Stimulated activated CD4-positive, alpha-beta T cell treated with anti-CD3 and anti-CD28 coated beads, Interleukin-12 subunit alpha, Interleukin-12 subunit beta, amount 100 ng/mL, for 48 hours (primary cell): ENCODE measurements around the gene PRM2.
A peak's percentile ranks its signal among the peaks of the same experiment; 100 is the strongest.

Source experiments
- DNase-seq, 3 donors: peaks; one replicate each; pipeline ENCODE4 v3.0.0-alpha.2; 2020; ENCODE audit warnings: low read depth in 2 of 3, low spot score in 1 of 3

The PRM2 gene

GRCh38 chr16:11264155-11264832 is 12.0 kb downstream of the PRM2 start:
- no peak for DNase-seq

DNA sequence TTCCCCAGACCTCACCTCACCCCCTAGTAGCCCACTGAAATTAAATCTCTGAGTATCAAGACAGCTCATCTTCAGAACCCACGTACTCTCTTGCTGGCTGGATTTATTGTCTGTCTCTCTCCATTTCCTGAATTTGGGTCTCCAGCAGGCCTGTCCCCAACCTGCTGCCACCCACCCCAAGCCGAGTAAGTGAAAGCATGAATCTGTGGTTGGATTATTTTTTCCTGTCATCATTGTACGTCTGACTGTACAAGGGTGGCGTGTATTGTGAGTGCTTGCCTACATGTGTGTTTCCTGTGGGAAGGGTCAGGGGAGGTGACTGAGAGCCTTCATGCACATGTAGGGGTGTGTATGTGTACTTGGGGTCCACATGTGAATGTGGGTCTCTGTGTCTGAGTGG is 12.5 kb downstream of the PRM2 start:
- DNase-seq: peak in 2 of 3 donors; percentile 64 to 66

- DNase-seq: no peak
Measured at GRCh38 chr16:11262915-11263314, 13.4 kb downstream of the PRM2 start.

GRCh38 chr16:11260596-11260966 is 15.7 kb downstream of the PRM2 start:
- DNase-seq: no peak

DNA sequence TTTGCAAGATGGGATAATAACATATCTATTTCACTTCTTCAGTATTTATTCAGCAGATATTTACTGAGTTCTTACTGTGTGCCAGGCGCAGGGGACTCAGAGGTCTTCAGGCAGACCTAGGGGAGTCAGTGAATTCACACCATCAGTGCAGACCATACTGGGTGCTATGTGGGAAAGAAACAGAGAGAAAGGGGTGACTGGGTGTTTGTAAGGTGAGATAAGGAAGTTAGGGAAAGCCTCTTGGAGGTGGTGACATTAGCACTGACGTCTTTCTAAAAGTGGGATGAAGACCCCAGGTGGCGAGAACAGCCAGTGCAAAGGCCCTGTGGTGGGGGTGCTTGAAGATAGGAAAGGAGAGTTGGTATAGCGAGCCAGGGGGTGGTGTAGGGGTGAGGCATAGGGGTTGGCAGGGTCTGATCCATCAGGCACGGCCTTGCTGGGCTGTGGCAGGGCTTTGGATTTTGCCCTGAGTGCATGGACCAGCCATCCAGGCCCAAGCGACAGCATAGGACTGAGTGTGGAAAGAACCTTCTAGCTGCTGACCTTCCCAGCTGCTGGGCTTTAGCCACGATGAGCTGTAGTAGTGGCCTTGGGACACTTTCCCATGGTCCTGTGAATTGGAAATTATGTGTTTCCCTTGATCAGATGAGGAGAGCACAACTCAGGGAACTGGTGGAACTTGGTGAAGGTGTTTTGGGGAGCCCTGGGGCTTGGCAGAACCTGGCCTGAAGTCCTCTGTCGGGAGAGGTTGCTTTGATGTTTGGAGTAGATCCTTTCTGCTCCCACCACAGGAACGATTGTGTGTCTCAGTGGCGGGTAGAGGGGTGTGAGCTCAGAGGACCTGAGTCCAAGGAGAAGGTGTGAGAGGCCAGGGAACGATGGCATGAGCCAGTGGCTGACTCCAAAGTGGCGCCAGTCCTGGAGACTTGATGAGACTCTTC is 16.4 kb downstream of the PRM2 start:
- no peak for DNase-seq

DNA sequence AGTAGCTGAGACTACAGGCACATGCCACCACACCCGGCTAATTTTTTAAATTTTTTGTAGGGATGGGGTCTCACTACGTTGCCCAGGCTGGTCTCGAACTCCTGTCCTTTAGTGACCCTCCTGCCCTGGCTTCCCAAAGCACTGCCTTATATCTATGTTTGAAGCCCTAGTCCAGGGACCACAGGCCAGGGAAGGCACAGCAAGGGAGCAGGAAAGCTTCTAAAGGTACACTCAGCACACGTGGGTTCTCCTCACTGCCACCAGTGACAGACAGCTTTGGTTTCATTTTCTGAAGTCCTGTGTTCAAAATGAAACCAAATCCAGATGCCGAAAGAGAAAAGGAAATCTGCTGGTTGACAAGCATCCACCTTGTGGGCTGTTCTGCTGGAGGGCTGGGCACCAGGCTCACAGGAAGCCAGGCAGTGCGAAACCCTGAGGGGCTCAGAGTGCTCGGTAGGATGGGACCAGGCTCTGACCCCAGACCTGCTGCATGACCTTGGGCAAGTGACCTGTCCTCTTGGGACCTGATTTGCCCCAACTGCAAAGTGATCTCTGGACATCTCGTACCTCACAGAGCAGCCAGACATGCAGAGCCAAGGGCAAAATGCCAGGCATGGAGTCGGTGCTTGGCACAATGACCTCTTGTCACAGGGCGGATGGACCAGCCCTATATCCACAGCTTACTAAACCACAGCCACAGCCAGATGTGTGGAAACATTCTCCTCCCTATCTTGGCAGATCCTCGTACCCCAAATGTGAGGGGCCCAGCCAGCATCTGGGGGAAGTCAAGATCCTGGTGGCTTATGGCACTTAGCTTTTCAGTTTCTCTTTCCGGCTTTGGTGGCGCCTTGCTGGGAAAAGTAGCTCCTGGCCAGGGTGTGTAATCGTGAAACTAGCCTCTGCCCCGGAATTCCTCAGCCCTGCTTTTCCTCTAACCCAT is 17.5 kb downstream of the PRM2 start:
- DNase-seq: no peak

DNA sequence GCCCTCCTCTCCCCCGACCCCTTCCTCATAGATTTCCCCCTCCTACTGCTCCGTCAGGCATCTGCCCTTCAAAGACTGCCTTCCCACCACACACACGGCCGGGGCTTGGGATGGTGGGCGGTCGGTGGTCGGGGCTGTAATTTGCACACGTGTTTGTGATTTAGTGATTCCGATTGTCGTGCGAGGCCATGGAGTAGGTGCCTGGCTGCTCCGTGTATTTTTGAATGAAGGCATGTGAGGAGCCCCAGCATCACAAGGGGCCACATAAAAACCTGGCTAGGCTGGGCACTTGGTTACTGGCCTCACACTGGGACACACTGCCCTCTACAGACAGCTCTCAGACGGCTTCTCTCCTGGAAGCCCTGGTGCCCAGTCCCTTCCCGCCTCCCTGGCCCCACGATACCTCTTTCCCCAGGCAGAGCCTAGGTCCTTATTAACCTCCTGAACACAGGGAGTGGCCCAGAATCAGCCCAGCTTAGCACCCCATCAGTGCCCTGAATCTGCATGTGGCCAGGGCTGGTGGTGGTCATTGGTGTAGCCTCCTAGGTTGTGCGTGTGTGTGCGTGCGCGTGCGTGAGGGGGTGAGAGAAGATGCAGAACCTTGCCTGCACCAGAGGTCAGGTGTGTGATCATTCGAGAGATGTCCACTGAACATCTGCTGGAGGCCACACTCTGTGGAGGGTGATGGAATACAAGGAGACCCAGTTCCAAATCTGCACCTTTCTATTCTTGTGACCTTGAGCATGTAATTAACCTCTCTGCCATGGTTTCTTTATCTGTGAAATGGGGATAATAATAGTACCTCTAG is 18.9 kb downstream of the PRM2 start:
- DNase-seq: peak in 2 of 3 donors; percentile 43 to 58

DNA sequence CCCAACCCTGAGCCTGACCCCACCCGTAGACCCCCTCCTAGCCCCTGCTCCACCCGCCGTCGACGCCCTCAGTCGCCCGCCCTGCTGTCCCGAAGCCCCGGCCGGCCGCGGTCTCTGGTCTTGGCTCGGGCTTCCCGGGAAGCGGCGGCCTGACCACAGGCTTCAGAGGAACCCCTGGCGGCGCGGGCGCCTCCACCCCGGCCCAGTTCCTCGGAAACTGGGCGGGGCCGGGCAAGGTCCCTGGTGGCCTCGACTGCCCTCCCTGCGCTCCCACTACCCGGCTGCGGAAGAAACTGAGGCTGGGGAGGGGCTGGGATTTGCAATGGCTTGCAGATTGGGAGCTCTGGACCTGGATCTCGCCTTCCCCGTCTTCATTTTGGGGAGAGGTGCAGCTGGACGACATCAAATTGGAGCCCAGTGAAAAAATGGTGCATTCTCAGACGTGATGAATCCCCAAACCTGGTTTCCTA is 19.6 kb downstream of the PRM2 start:
- peak in 2 of 3 donors; percentile 44 to 68 for DNase-seq

DNA sequence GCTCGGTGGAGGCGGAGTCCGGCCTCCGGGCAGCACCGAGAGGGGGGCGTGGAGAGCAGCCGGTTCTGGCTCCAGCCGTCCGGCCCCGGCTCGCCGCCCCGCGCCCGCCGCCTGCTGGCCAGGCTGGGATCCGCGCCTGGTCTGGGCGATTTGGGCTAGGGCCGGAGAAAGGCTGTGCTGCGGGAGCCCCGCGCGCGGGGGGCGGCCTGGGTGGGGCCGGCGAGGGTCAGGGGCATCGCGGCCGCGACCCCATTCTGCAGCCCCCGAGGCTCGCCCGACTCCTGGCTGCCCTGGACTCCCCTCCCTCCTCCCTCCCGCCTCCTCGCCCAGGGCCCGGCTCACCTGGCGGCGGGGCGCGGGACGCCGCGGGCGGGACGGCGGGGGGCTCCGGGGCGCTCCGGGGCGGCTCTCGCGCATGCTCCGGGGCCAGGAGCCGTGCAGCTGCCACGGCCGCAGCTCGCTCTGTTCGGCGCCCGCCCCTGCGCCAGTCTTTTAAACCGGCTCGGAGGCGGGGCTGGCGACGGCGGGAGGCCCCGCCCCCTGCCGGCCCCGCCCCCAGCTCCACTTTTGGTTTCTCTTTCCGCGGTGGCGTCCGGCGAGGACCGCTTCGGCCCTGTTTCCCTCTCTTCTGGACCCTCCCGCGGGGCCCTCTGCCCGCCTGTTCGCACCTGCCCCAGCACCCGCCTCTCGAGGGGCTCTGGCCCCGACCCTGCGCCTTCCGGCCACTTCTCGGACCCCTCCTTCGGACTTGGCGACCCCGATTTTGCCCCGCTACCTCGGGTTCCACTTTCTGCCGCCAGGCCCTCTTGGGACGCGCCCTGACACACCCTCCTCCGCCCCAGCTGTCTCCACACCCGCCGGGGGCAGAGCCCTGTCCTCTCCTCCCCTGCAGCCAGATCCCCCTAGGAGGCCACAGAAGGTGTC is 20.3 kb downstream of the PRM2 start, which contains the start of gene SOCS1:
Gene SOCS1, minus strand, starts transcription at position 468 of the 924 bp plus-strand sequence. CDS start 726 bp downstream, outside the sequence.
- DNase-seq: peak; percentile 82 to 84 (median 83)

- peak in 2 of 3 donors; percentile 37 to 42 for DNase-seq
Measured at GRCh38 chr16:11254913-11255736, 21.2 kb downstream of the PRM2 start.

- DNase-seq: no peak
Measured at GRCh38 chr16:11253995-11254912, 22.0 kb downstream of the PRM2 start.

DNA sequence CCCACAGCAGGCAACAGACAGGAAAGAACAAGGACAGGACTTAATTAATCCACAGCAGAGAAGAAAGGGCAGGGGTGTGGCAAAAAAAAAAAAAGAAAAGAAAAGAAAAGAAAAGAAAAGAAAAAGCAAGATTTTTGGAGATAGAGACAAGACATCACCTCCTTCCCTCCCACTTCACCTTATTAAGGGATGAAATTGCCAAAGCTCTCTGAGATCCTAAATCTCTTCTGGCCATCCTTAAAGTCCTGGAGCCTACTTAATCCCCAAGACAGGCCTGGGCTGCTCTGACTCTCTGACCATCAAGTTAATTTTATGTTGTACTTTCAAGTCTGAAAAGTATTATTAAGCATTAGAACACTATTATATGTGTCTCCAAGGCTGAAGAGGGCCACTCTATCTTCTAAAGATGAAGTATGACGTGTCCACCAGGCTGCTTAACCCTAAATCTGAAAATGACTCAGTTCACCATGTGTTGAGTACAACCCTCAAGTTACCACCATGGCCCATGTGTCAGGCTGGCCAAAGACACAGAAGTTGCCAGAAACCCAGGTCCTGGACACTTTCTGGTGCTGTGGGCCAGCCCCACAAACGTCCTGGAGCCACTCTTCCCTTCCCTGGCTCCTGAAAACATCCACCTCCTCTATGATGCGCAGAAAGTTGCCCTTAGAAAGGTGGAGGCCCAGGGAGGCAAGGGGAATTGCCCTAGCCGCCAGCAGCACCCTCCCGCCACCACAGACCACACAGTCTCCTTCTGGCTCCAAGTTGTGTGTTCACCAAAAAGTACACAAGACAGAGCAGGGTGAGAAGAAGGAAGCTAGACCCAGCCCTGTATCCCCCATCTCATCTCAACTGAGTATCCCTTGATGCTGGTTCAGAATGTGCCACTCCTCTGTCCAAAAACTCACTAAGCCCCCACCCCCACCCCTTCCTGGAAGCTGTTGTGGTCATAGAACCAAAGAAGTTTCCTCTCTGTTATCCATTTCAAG is 23.0 kb downstream of the PRM2 start:
- peak in 2 of 3 donors; percentile 37 to 50 for DNase-seq

- DNase-seq: peak in 1 of 3 donors; percentile 28
Measured at GRCh38 chr16:11252482-11252931, 23.8 kb downstream of the PRM2 start.

DNA sequence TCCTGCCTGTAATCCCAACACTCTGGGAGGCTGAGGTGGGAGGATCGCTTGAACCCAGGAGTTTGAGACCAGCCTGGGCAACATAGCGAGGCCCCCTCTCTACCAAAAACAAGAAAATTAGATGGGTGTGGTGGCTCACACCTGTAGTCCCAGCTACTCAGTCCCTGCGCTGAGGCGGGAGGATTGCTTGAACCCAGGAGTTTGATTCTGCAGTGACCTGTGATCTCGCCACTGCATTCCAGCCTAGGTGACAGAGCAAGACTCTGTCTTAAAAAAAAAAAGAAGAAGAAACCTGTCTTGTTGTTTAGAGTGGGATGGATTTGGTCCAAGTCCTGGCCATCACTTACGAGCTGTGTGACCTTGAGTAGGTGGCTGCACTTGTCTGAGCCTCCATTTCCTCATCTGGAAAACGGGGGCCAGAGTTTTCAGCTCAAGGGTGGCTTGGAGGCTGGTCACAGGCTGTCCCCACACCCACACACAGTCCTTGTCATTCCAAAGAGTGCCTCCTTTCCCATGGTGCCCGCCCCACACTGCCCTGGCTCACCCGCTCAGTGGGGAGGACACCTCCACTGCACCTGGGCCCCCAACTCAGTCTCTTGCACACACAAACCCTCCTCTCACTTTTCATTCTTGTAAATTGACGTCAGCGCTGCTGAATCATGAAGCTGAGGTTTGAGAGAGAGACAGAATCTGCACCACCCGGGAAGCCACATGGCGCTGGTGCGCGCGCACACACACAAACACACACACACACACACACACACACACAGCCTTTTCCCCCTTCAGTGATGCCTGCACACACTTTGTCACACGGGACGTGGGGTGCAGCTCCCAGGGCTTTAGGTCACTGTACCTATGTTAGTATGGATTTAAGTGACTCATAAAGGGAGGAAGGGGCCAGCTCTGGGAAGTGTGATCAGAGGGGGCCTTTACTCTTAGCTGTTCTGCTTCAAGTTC is 24.5 kb downstream of the PRM2 start:
- peak; percentile 79 to 86 (median 81) for DNase-seq
